Renal cortex interstitium (tissue), 11 donors: ENCODE data around the gene FAM50B. TPM values are rescaled to one million over a fixed set of nuclear protein-coding genes. Genes with fewer than 3 reads are reported as not detected.
"Not testable (repeated sequence)": the region's sequence is repeated elsewhere in the genome, so short reads cannot be mapped to it uniquely, and the experiment has no call there.

Experiments
- DNase-seq, 11 donors: peaks; one replicate each; pipeline ENCODE4 v3.0.0-alpha.2; 2013; ENCODE audit warnings: low read depth in 9 of 11, low spot score in 4 of 11; ENCODE audit errors: extremely low read depth in 1 of 11
- polyA plus RNA-seq, 3 donors: library from polyadenylated mRNA; unstranded; fragments of 120-200 nt; gene quantifications; one replicate each; pipeline ENCODE4 v1.2.1, GENCODE V29; 2013; ENCODE audit not compliant: insufficient read length in 3 of 3

FAM50B gene
- polyA plus RNA-seq, 3 donors: 10.3 to 15.3 (median 13.2) TPM

GRCh38 chr6:3863322-3863721 lies 14.1 kb downstream of the FAM50B start:
- DNase-seq: not testable (repeated sequence)

GRCh38 chr6:3865463-3865862 lies 16.3 kb downstream of the FAM50B start:
- DNase-seq: no peak

GRCh38 chr6:3867641-3868502 lies 18.7 kb downstream of the FAM50B start:
- DNase-seq: no peak

GRCh38 chr6:3868544-3868943 lies 19.4 kb downstream of the FAM50B start:
- DNase-seq: no peak

GRCh38 chr6:3869284-3869631 lies 20.1 kb downstream of the FAM50B start:
- DNase-seq: no peak

GRCh38 chr6:3869632-3870527 lies 20.7 kb downstream of the FAM50B start:
- DNase-seq: no peak

- no peak for DNase-seq
These were observed 21.4 kb downstream of the FAM50B start for GRCh38 chr6:3870528-3870925.

- no peak for DNase-seq
These were observed 22.3 kb downstream of the FAM50B start for GRCh38 chr6:3871515-3871914.

- no peak for DNase-seq
These were observed 22.8 kb downstream of the FAM50B start for GRCh38 chr6:3871939-3872338.

GRCh38 chr6:3872370-3872854 lies 23.2 kb downstream of the FAM50B start:
- no peak for DNase-seq

- no peak for DNase-seq
These were observed 23.9 kb downstream of the FAM50B start for GRCh38 chr6:3873051-3873450.

- no peak for DNase-seq
These were observed 24.9 kb downstream of the FAM50B start for GRCh38 chr6:3874069-3874468.

GRCh38 chr6:3875486-3875885 lies 26.3 kb downstream of the FAM50B start:
- no peak for DNase-seq

- no peak for DNase-seq
These were observed 26.9 kb downstream of the FAM50B start for GRCh38 chr6:3876101-3876500.

- DNase-seq: no peak
These were observed 27.7 kb downstream of the FAM50B start for GRCh38 chr6:3876866-3877265.

- no peak for DNase-seq
These were observed 29.0 kb downstream of the FAM50B start for GRCh38 chr6:3878048-3878666.

GRCh38 chr6:3879194-3879952 lies 30.2 kb downstream of the FAM50B start:
- no peak for DNase-seq

- DNase-seq: no peak
These were observed 32.7 kb downstream of the FAM50B start for GRCh38 chr6:3881711-3882421.
